ENCODE measurements around the gene LY9.

DNA sequence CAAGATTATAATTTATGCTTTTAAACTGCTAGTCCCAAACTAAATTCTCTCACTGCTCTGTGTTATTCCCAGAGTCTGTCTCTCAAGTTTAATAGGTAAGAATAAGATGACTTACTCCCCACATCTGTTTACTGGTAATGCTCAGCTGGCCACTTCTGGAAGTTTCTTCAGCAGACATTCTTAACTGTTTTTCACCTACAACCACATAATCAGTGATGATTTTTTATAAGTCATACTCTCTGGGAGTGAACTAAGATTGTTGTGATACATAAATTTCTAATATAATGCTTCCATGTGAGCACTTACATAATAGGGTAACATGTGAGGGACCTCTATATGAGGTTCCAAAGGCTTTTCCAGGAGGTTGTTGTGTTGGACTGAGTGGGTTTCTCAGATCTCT lies 48.3 kb upstream of the LY9 start:
- TF ChIP-seq, protein P1, sequence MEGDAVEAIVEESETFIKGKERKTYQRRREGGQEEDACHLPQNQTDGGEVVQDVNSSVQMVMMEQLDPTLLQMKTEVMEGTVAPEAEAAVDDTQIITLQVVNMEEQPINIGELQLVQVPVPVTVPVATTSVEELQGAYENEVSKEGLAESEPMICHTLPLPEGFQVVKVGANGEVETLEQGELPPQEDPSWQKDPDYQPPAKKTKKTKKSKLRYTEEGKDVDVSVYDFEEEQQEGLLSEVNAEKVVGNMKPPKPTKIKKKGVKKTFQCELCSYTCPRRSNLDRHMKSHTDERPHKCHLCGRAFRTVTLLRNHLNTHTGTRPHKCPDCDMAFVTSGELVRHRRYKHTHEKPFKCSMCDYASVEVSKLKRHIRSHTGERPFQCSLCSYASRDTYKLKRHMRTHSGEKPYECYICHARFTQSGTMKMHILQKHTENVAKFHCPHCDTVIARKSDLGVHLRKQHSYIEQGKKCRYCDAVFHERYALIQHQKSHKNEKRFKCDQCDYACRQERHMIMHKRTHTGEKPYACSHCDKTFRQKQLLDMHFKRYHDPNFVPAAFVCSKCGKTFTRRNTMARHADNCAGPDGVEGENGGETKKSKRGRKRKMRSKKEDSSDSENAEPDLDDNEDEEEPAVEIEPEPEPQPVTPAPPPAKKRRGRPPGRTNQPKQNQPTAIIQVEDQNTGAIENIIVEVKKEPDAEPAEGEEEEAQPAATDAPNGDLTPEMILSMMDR (IDR thresholded peaks at IDR 0.05) = no peak
- TF ChIP-seq POLR2A (IDR thresholded peaks at IDR 0.05) = no peak
- no peak for TF ChIP-seq POLR2AphosphoS5 (IDR thresholded peaks at IDR 0.05; ENCODE audit: insufficient read depth in 1 of 2, low read depth in 1 of 2)
